H9 (cell line): Measurements from ENCODE around the gene KLF11. TPM values are rescaled to one million over a fixed set of nuclear protein-coding genes. Genes with fewer than 3 reads are reported as not detected.

Experiments
- DNase-seq: peaks from one replicate; pipeline ENCODE4 v3.0.0-alpha.2; 2017
- H2AFZ ChIP-seq: one replicate; pipeline ENCODE4 v1.6.1; 2013; ENCODE audit warnings: mild to moderate bottlenecking, low read length, control low read depth, moderate library complexity
- H2AK5ac ChIP-seq: 2 replicates; pipeline ENCODE4 v1.6.1; 2013; ENCODE audit warnings: low read length, control low read depth, mixed read lengths; ENCODE audit not compliant: insufficient read length
- H2BK120ac ChIP-seq: one replicate; pipeline ENCODE4 v1.6.1; 2013; ENCODE audit warnings: low read depth, mild to moderate bottlenecking, low read length, control low read depth, inconsistent platforms; ENCODE audit not compliant: poor library complexity, severe bottlenecking
- H2BK12ac ChIP-seq: 2 replicates; pipeline ENCODE4 v1.6.1; 2013; ENCODE audit warnings: low read length, control low read depth, mixed read lengths, low read depth; ENCODE audit not compliant: insufficient read length
- H2BK15ac ChIP-seq: 2 replicates; pipeline ENCODE4 v1.6.1; 2013; ENCODE audit warnings: low read depth, low read length, control low read depth
- H2BK20ac ChIP-seq: one replicate; pipeline ENCODE4 v1.6.1; 2013; ENCODE audit warnings: low read depth, mild to moderate bottlenecking, low read length, control low read depth, inconsistent platforms; ENCODE audit not compliant: poor library complexity, severe bottlenecking
- H2BK5ac ChIP-seq: 2 replicates; pipeline ENCODE4 v1.6.1; 2013; ENCODE audit warnings: low read length, control low read depth, mixed read lengths; ENCODE audit not compliant: insufficient read length
- H3K14ac ChIP-seq: 2 replicates; pipeline ENCODE4 v1.6.1; 2013; ENCODE audit warnings: low read length, control low read depth; ENCODE audit not compliant: insufficient read depth
- H3K18ac ChIP-seq: 2 replicates; pipeline ENCODE4 v1.6.1; 2013; ENCODE audit warnings: low read depth, mild to moderate bottlenecking, mixed read lengths, low read length, control low read depth; ENCODE audit not compliant: insufficient read length
- H3K23ac ChIP-seq: 2 replicates; pipeline ENCODE4 v1.6.1; 2013; ENCODE audit warnings: low read length, control low read depth, mixed read lengths, low read depth; ENCODE audit not compliant: insufficient read length
- H3K23me2 ChIP-seq: 2 replicates; pipeline ENCODE4 v1.6.1; 2013; ENCODE audit warnings: low read depth, mild to moderate bottlenecking, mixed read lengths, low read length, control low read depth; ENCODE audit not compliant: insufficient read length, poor library complexity, severe bottlenecking
- H3K27ac ChIP-seq: 2 replicates; pipeline ENCODE4 v1.5.1; 2013; ENCODE audit warnings: low read length, control low read depth, mixed read lengths, low read depth; ENCODE audit not compliant: insufficient read length
- H3K27me3 ChIP-seq: 2 replicates; pipeline ENCODE4 v1.6.1; 2013; ENCODE audit warnings: low read length, control low read depth, inconsistent platforms; ENCODE audit not compliant: insufficient read depth
- H3K4ac ChIP-seq: 2 replicates; pipeline ENCODE4 v1.6.1; 2013; ENCODE audit warnings: low read depth, mild to moderate bottlenecking, control low read depth, inconsistent platforms, low read length, moderate library complexity
- H3K4me1 ChIP-seq: 2 replicates; pipeline ENCODE4 v1.6.1; 2013; ENCODE audit warnings: low read length, control low read depth, inconsistent platforms; ENCODE audit not compliant: insufficient read depth
- H3K4me2 ChIP-seq: 2 replicates; pipeline ENCODE4 v1.6.1; 2013; ENCODE audit warnings: low read length, control low read depth, mixed read lengths; ENCODE audit not compliant: insufficient read length, insufficient read depth
- H3K56ac ChIP-seq: 2 replicates; pipeline ENCODE4 v1.6.1; 2013; ENCODE audit warnings: low read depth, mild to moderate bottlenecking, mixed read lengths, low read length, control low read depth; ENCODE audit not compliant: insufficient read length
- H3K79me1 ChIP-seq: 2 replicates; pipeline ENCODE4 v1.6.1; 2013; ENCODE audit warnings: low read depth, mild to moderate bottlenecking, moderate library complexity, low read length, control low read depth, inconsistent platforms; ENCODE audit not compliant: insufficient read depth, poor library complexity, severe bottlenecking
- H3K79me2 ChIP-seq: 2 replicates; pipeline ENCODE4 v1.6.1; 2013; ENCODE audit warnings: low read length, control low read depth, inconsistent platforms; ENCODE audit not compliant: insufficient read depth
- H3K9ac ChIP-seq: 2 replicates; pipeline ENCODE4 v1.6.1; 2013; ENCODE audit warnings: low read length, control low read depth, mixed read lengths; ENCODE audit not compliant: insufficient read length; ENCODE audit errors: extremely low read depth
- H3K9me3 ChIP-seq: one replicate; pipeline ENCODE4 v1.6.1; 2013; ENCODE audit warnings: low read depth, low read length, inconsistent platforms; ENCODE audit not compliant: control insufficient read depth
- H3T11ph ChIP-seq: one replicate; pipeline ENCODE4 v1.6.1; 2013; ENCODE audit warnings: mild to moderate bottlenecking, low read length, control low read depth, inconsistent platforms
- H4K20me1 ChIP-seq: one replicate; pipeline ENCODE4 v1.6.1; 2013; ENCODE audit not compliant: control insufficient read depth, insufficient read length, insufficient read depth
- H4K5ac ChIP-seq: 2 replicates; pipeline ENCODE4 v1.6.1; 2013; ENCODE audit warnings: low read depth, mild to moderate bottlenecking, mixed read lengths, low read length, control low read depth; ENCODE audit not compliant: insufficient read length
- H4K8ac ChIP-seq: replicated peaks from 2 replicates; pipeline ENCODE4 v1.6.1; 2013; ENCODE audit warnings: low read length, control low read depth, mixed read lengths, low read depth; ENCODE audit not compliant: insufficient read length
- H4K91ac ChIP-seq: 2 replicates; pipeline ENCODE4 v1.6.1; 2013; ENCODE audit warnings: low read depth, mild to moderate bottlenecking, moderate library complexity, mixed read lengths, low read length, control low read depth; ENCODE audit not compliant: insufficient read length
- H3K27ac Mint-ChIP-seq, 3 experiments: 2 replicates in 2 of 3; 3 replicates in 1 of 3; pipeline ENCODE4 v1.8.0; 2020 to 2021; ENCODE audit warnings: mixed read lengths in 3 of 3, mild to moderate bottlenecking in 1 of 3, moderate library complexity in 1 of 3
- H3K27me3 Mint-ChIP-seq: 2 replicates; pipeline ENCODE4 v1.8.0; 2021; ENCODE audit warnings: low read depth, mild to moderate bottlenecking, moderate library complexity, mixed read lengths
- H3K36me3 Mint-ChIP-seq, 3 experiments: 2 replicates in 2 of 3; 3 replicates in 1 of 3; pipeline ENCODE4 v1.8.0; 2020 to 2021; ENCODE audit warnings: low read depth in 3 of 3, mixed read lengths in 3 of 3; ENCODE audit not compliant: insufficient read depth in 1 of 3
- H3K4me1 Mint-ChIP-seq, 2 experiments: 2 replicates each; pipeline ENCODE4 v1.8.0; 2020; ENCODE audit warnings: mixed read lengths in 2 of 2
- H3K4me3 Mint-ChIP-seq, 2 experiments: 2 replicates in 1 of 2; 3 replicates in 1 of 2; pipeline ENCODE4 v1.8.0; 2020 to 2021; ENCODE audit warnings: mild to moderate bottlenecking in 2 of 2, mixed read lengths in 2 of 2, moderate library complexity in 1 of 2
- H3K9me3 Mint-ChIP-seq, 2 experiments: 2 replicates in 1 of 2; 3 replicates in 1 of 2; pipeline ENCODE4 v1.8.0; 2020; ENCODE audit warnings: mild to moderate bottlenecking in 2 of 2, mixed read lengths in 2 of 2, moderate library complexity in 1 of 2
- CTCF ChIP-seq: fragments of 200-600 bp; sonication (generic); conservative IDR thresholded peaks from 3 replicates; pipeline ENCODE4 v1.8.0; 2021; ENCODE audit warnings: antibody characterized with exemption, mild to moderate bottlenecking
- WGBS: extraction: QIAGEN DNeasy Blood & Tissue Kit; methylation state at CpG from one replicate; pipeline ENCODE4 v1.1.7; 2013; ENCODE audit warnings: missing lambda C conversion rate, low lambda C conversion rate, mixed read lengths; ENCODE audit not compliant: insufficient read length; ENCODE audit errors: extremely low coverage; 5-methylcytosine and 5-hydroxymethylcytosine counted together
- total RNA-seq: library from RNA; stranded (reverse); gene quantifications from 2 replicates; pipeline ENCODE4 v1.2.1, GENCODE V29; 2021

Gene KLF11
- total RNA-seq, 1 experiment from 2014 or later = 15.5 TPM

- no peaks in the 10 kb centered on the region for H4K20me1 ChIP-seq
- H3K56ac ChIP-seq = no peak overlapping the region
- no peak overlapping the region for H3K4me2 ChIP-seq
- no peaks in the 10 kb centered on the region for H3K9me3 ChIP-seq
- no peak overlapping the region for H3K4ac ChIP-seq
- H2BK12ac ChIP-seq = no peak overlapping the region
- no peak overlapping the region for H4K91ac ChIP-seq
- no peak overlapping the region for H3K27ac Mint-ChIP-seq
- no peaks in the 10 kb centered on the region for H3K27me3 ChIP-seq
- H3K36me3 Mint-ChIP-seq = no peaks in the 10 kb centered on the region
- no peak overlapping the region for H2AFZ ChIP-seq
- H3K4me1 Mint-ChIP-seq = peaks cover 12 to 32% of the 10 kb centered on the region in 2 experiments
- H3K9ac ChIP-seq = no peak overlapping the region
- no peak overlapping the region for H3T11ph ChIP-seq
- no peaks in the 10 kb centered on the region for H3K79me1 ChIP-seq
- no peak overlapping the region; the same call in 1 of the 2 replicates for H3K14ac ChIP-seq
- DNase-seq = peak; percentile 68
- H2BK20ac ChIP-seq = no peak overlapping the region
- H2BK15ac ChIP-seq = no peak overlapping the region
- peaks cover 2% of the 10 kb centered on the region; the same call in 1 of the 2 replicates for H3K27me3 Mint-ChIP-seq
- H3K4me3 Mint-ChIP-seq = peak overlapping the region in 1 of 2 experiments; percentile 52; a peak in 2 of 5 replicates
- no peak overlapping the region for H2BK120ac ChIP-seq
- H2AK5ac ChIP-seq = no peak overlapping the region
- H3K27ac ChIP-seq = no peak overlapping the region
- H4K8ac ChIP-seq = no peak overlapping the region
- H3K9me3 Mint-ChIP-seq = no peaks in the 10 kb centered on the region; a peak in 1 of 5 replicates
- no peak overlapping the region for H4K5ac ChIP-seq
- H3K79me2 ChIP-seq = no peaks in the 10 kb centered on the region
- peak; percentile 22; the same call in 1 of the 3 replicates for TF ChIP-seq CTCF
- WGBS = no CpG with 5 or more reads among the region's 26 CpGs
- H3K23me2 ChIP-seq = no peaks in the 10 kb centered on the region
- H3K23ac ChIP-seq = no peak overlapping the region
- no peak overlapping the region for H2BK5ac ChIP-seq
- peaks cover 4% of the 10 kb centered on the region; the same call in 1 of the 2 replicates for H3K4me1 ChIP-seq
- no peak overlapping the region for H3K18ac ChIP-seq
Observed at GRCh38 chr2:10028988-10029874, 14.1 kb upstream of the KLF11 start.
